ENCODE measurements around the gene NEK11.
"Not testable (repeated sequence)": the region's sequence is repeated elsewhere in the genome, so short reads cannot be mapped to it uniquely, and the experiment has no call there.

Gene NEK11

GRCh38 chr3:131042271-131042985, 15.8 kb downstream of the NEK11 start:
- FAIRE-seq = not testable (repeated sequence)

- no peak for FAIRE-seq
These were observed 20.9 kb downstream of the NEK11 start for GRCh38 chr3:131047582-131047981.

GRCh38 chr3:131048030-131048429, 21.4 kb downstream of the NEK11 start:
- no peak for FAIRE-seq

- no peak for FAIRE-seq
These were observed 23.3 kb downstream of the NEK11 start for GRCh38 chr3:131050001-131050400.

- FAIRE-seq = no peak
These were observed 26.6 kb downstream of the NEK11 start for GRCh38 chr3:131053043-131053859.

- no peak for FAIRE-seq
These were observed 41.3 kb downstream of the NEK11 start for GRCh38 chr3:131067983-131068382.

GRCh38 chr3:131072099-131072559, 45.5 kb downstream of the NEK11 start:
- no peak for FAIRE-seq

- no peak for FAIRE-seq
These were observed 46.2 kb downstream of the NEK11 start for GRCh38 chr3:131072845-131073244.

GRCh38 chr3:131075632-131076328, 49.1 kb downstream of the NEK11 start:
- no peak for FAIRE-seq

GRCh38 chr3:131077904-131078303, 51.2 kb downstream of the NEK11 start:
- FAIRE-seq = no peak

GRCh38 chr3:131079086-131079485, 52.4 kb downstream of the NEK11 start:
- FAIRE-seq = no peak

GRCh38 chr3:131081224-131081623, 54.5 kb downstream of the NEK11 start:
- FAIRE-seq = no peak

GRCh38 chr3:131082246-131082645, 55.6 kb downstream of the NEK11 start:
- FAIRE-seq = no peak

- FAIRE-seq = no peak
These were observed 56.5 kb downstream of the NEK11 start for GRCh38 chr3:131082871-131083863.

- FAIRE-seq = no peak
These were observed 65.1 kb downstream of the NEK11 start for GRCh38 chr3:131091768-131092167.

- no peak for FAIRE-seq
These were observed 81.2 kb downstream of the NEK11 start for GRCh38 chr3:131107637-131108433.

- no peak for FAIRE-seq
These were observed 82.5 kb downstream of the NEK11 start for GRCh38 chr3:131109156-131109555.

- no peak for FAIRE-seq
These were observed 83.4 kb downstream of the NEK11 start for GRCh38 chr3:131110087-131110486.

- no peak for FAIRE-seq
These were observed 87.6 kb downstream of the NEK11 start for GRCh38 chr3:131114256-131114655.

GRCh38 chr3:131125684-131126083, 99.0 kb downstream of the NEK11 start:
- FAIRE-seq = no peak

- no peak for FAIRE-seq
These were observed 114.2 kb downstream of the NEK11 start for GRCh38 chr3:131140891-131141290.

All from TTC549 (cell line).